HG03139 (cell line): ENCODE data around the gene C5.

Experiments used
- ATAC-seq: cut with Tn5 transposase; IDR thresholded peaks from one replicate; pipeline ENCODE4 v1.9.1; 2021; ENCODE audit not compliant: unreplicated experiment

The C5 gene

DNA sequence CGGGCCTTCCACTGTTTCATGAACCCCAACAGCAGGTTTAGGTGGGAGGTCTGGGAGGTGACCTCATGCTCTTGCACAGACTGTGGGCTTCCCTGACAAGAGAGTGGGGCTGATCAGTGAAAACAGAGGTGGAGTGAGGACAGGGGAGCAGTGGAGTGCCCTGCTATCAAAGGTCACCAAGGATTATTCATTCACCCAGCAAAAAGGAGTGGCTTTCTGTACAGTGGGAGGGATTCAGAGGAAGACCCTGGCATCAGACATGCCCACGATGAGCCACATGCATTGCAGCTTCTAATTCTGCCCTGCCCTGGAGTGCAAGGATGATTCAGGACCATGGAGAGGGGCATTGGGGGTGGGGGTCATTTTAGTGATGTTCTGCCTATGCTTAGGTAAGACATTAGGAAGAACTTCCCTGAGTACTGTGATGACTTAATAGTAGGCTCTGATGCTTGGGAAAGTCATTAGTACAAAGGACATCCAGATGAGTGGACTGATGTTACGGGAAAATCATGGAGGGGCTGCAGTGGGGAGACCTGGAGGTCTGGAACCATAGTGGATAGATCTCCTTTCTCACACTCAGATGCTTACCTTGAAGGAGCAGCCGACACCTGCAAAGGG is 136.3 kb downstream of the C5 start:
- ATAC-seq, result no peak

- ATAC-seq, result no peak
These were observed 137.0 kb downstream of the C5 start for GRCh38 chr9:120912958-120913646.

DNA sequence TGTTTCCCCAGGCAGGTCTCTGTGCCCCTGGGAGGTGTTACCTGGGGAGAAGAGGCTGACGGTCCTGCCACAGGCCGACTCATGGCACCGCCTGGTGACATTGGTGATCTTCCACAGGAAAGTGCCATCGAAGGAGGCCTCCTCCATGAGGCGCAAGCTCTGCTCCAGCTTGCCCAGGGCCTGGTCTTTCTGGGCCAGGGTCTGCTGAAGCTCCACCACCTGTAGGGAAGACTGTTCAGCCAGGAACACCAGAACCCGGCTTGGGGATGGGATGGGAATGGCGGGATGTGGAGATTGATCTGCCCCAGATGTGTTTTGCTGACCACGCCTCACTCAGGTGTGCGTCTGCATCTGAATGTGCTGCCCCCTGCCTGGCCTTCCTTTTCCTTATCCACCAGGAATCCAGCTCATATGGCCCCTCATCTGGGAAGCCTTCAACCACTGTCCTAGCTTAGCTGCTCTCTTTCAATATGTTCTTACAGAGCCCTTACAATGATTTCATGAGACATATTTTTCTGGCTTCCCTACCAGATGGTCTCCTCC is 138.7 kb downstream of the C5 start:
- no peak for ATAC-seq

DNA sequence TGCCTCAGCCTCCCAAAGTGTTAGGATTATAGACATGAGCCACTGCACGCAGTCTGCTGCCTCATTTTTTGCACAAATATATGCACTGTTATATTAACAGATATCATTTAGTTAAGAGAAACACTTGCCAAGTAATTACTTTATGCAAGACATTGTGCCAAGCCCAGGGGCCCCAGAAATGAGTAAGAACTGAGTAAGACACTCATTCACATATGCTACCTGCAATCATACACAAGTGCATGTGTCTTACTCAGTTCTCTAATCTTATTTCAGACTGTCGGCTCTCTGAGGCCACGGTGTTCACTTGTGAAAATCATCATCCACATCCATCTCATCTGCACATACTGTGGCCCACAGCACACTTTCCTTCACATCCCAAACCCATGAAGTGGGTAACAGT is 139.4 kb downstream of the C5 start:
- no peak for ATAC-seq

DNA sequence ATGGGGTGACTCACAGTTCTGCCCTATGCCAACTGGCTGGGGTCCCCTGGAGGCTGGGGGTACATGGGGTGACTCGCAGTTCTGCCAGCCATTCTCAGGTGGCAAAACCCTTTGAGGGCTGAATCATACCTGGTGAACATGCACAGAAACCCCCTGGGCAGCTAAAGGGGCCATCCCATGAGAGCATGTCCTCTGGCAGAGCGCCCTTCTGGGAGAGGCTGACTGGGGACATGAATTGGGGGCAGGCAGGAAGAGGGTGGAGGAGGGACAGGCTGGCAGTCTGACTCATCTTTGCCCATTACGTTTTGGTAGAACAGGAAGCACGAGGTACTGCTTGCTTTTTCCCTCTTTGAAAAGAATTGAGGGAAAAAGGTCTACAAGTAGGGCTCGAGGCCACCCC is 140.2 kb downstream of the C5 start:
- ATAC-seq, result no peak

GRCh38 chr9:120905315-120906164 is 144.5 kb downstream of the C5 start:
- ATAC-seq, result no peak

GRCh38 chr9:120904978-120905301 is 145.1 kb downstream of the C5 start:
- no peak for ATAC-seq

DNA sequence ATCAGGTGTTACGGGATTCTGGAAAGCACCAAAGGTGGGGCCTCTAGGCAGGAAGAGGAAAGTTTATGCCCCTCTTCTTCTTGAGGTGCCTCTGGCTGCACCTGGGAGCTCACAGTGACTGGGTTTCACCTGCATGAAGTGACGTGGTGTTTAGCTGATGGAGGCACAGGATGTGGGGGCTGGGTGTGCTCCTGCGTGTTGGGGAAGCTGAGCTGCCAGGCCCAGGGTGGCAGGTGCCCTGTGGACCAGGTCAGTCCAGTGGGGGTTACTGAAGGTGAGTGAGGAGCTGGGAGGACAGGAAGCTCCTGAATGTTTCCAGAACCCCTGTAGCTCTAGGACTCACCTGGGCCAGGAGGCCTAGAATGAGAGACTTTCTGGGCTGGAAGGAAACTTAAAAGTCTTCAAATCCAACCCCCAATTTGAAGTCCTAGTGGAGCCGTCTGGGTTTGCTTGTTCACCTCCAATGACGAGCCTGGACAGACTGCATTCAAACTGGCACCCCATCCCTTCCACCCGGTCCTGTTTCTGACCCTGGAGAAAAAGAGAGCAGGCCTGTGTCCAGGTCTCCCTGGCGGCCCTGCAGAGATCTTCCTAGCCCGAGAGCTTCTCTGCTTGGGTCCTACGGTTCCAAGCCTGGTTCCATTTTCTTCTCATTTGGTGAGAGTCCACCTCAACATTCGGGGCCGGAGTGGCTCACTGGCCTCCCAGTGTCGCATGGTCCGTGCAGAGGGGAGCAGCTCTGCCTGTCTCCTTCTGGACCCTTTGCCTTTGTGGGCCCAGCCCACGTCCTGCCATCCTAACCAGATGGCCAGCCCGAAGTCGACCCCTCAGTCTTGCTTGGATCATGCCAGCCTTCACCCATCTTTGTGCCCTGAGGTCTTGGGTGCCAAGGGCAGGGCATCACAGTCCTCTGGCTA is 145.8 kb downstream of the C5 start:
- ATAC-seq, result no peak

DNA sequence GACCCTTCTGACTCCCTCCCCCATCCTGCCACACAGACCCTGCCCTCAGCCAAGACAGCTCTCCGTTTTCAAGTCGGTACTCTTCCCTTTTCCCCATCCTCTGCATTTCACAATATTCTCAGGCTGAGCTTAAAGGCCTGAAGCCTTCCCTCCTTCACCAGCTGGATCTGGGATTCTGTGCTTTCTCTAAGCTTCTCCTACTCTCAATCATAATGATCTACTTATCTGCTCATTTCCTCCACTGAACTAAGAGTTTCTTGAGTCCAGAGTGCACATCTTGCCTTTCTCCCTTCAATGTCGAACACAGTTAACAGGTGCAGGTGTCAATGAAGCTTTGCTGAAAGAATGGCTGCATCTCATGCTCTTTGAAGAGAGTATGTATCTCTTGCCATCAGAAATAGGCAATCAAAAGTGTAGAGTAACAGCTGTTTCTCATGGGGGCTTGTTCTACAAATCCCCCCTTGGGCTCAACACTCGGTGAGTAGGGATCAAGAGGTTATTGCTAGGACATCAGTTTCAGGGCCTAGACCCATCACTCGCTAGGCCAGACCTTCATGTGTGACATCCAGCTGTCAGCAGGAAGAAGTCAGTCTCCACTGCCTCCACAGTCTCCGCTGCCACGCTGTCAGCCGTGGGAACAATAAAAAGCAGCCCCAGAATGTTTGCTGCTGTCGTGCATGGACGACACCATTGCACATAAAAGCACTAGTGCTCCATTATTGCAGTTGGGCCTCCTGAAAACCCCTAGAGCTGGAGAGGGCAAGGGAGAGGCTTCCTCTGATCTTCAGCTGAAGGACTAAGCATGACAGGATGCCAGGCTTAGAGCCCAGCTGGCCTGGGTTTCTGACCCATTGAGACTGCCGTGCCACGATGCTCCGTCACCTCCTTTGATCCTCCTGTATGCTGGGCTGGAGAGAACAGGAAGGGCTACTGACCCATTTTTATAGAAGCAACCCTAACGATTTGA is 147.2 kb downstream of the C5 start:
- no peak for ATAC-seq
